Testis (tissue), 2 donors: Measurements from ENCODE around the gene MAST4.

Source experiments
- POLR2A ChIP-seq: fragments of 450-650 bp; IDR thresholded peaks from one replicate; pipeline ENCODE4 v1.6.1; 2017; ENCODE audit warnings: antibody characterized with exemption, mild to moderate bottlenecking, moderate library complexity
- TF ChIP-seq, protein P1 (sequence below), 3 experiments: fragments of 450-650 bp in 2 of 3; fragments of 200-600 bp in 1 of 3; sonication (generic) in 1 of 3; IDR thresholded peaks; one replicate each; pipeline ENCODE4 v1.5.1; 2016 to 2019; ENCODE audit warnings: antibody characterized with exemption in 3 of 3, mild to moderate bottlenecking in 2 of 3, moderate library complexity in 1 of 3

DNA sequence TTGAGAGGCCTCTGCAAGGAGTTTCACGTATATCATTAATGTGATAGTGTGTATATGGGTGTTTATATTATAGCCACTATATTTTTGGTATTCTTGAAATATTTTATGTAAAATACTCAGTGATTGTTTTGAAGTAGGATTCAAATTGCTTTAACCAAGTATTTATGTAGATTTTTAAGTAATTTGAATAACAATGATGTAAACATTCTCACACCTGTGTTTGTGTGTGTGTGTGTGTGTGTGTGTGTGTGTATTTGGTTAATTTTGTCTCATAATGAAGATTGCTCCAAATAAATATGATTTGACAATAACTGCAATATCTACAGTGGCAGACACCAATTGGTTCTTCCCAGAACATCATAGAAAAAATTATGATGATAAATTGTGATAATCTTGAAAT, 307.0 kb downstream of the MAST4 start:
- no peak for TF ChIP-seq POLR2A
- TF ChIP-seq, protein P1, sequence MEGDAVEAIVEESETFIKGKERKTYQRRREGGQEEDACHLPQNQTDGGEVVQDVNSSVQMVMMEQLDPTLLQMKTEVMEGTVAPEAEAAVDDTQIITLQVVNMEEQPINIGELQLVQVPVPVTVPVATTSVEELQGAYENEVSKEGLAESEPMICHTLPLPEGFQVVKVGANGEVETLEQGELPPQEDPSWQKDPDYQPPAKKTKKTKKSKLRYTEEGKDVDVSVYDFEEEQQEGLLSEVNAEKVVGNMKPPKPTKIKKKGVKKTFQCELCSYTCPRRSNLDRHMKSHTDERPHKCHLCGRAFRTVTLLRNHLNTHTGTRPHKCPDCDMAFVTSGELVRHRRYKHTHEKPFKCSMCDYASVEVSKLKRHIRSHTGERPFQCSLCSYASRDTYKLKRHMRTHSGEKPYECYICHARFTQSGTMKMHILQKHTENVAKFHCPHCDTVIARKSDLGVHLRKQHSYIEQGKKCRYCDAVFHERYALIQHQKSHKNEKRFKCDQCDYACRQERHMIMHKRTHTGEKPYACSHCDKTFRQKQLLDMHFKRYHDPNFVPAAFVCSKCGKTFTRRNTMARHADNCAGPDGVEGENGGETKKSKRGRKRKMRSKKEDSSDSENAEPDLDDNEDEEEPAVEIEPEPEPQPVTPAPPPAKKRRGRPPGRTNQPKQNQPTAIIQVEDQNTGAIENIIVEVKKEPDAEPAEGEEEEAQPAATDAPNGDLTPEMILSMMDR (IDR thresholded peaks at IDR 0.05), result no peak
